Adrenal gland (tissue), 12 donors: Measurements from ENCODE around the gene SDSL. TPM values are rescaled to one million over a fixed set of nuclear protein-coding genes. Genes with fewer than 3 reads are reported as not detected.
A peak's percentile ranks its signal among the peaks of the same experiment; 100 is the strongest.

Source experiments
- DNase-seq, 7 donors: peaks; one replicate each; pipeline ENCODE4 v3.0.0-alpha.2; 2019 to 2020
- H3K27ac ChIP-seq, 5 donors: fragments of 200-600 bp; sonication (generic) in 4 of 5; 1 replicate in 3 of 5; 2 replicates in 2 of 5; pipeline versions ENCODE4 v1.5.1 to v1.8.0; 2016 to 2020; ENCODE audit warnings: mild to moderate bottlenecking in 1 of 5
- H3K27me3 ChIP-seq: fragments of 200-600 bp; 2 replicates; pipeline ENCODE4 v1.8.0; 2021
- H3K36me3 ChIP-seq, 2 donors: fragments of 200-600 bp; replicated peaks in 1 of 2; 1 replicate in 1 of 2; 2 replicates in 1 of 2; pipeline versions ENCODE4 v1.5.1 to v1.8.0; 2018 to 2022
- H3K4me1 ChIP-seq, 2 donors: fragments of 200-600 bp; replicated peaks in 1 of 2; 1 replicate in 1 of 2; 2 replicates in 1 of 2; pipeline versions ENCODE4 v1.5.1 to v1.8.0; 2018 to 2021
- H3K4me3 ChIP-seq, 4 donors: fragments of 200-600 bp; sonication (generic) in 3 of 4; one replicate each; pipeline ENCODE4 v1.5.1; 2016 to 2018
- H3K9me3 ChIP-seq, 3 donors: fragments of 200-600 bp; sonication (generic) in 1 of 3; replicated peaks in 1 of 3; 1 replicate in 2 of 3; 2 replicates in 1 of 3; pipeline versions ENCODE4 v1.5.1 to v1.8.0; 2016 to 2021
- CTCF ChIP-seq, 6 experiments: fragments of 450-650 bp in 4 of 6; fragments of 200-600 bp in 2 of 6; sonication (generic) in 1 of 6; IDR thresholded peaks; 1 replicate in 5 of 6; 2 replicates in 1 of 6; pipeline versions ENCODE4 v1.5.1 to v1.8.0; 2016 to 2021; ENCODE audit warnings: antibody characterized with exemption in 6 of 6, mild to moderate bottlenecking in 2 of 6, moderate library complexity in 1 of 6
- POLR2A ChIP-seq, 2 donors: fragments of 450-650 bp; IDR thresholded peaks; one replicate each; pipeline ENCODE4 v1.6.1; 2017; ENCODE audit warnings: antibody characterized with exemption in 2 of 2, mild to moderate bottlenecking in 2 of 2, moderate library complexity in 1 of 2
- WGBS, 4 donors: extraction: QIAGEN DNeasy Blood & Tissue Kit in 2 of 4; methylation state at CpG; one replicate each; pipeline versions ENCODE4 v1.1.5 to v1.1.7; 2013 to 2017; 5-methylcytosine and 5-hydroxymethylcytosine counted together
- intact Hi-C, 2 donors: fragments of 100-400 bp; cut with DNase I; formaldehyde crosslinking; loops; one replicate each; pipeline versions ENCODE4 v1.14.1 to v1.15.0; 2022 to 2023
- polyA plus RNA-seq, 3 donors: library from polyadenylated mRNA; stranded (reverse); fragments of 200-250 nt in 2 of 3; fragments of 350-450 nt in 1 of 3; fragmentation: Illumina TruSeq in 1 of 3; extraction: RNeasy Lipid Tissue Mini Kit (QIAGEN cat#74804) in 1 of 3; gene quantifications; one replicate each; pipeline ENCODE4 v1.2.3, GENCODE V29; 2013 to 2014
- total RNA-seq, 9 donors: library from RNA; depleted of rRNA in 4 of 9; stranded (reverse); fragments of >200 nt in 4 of 9; fragments of 120-200 nt in 1 of 9; fragmentation: NEBNext Ultra II Directional in 1 of 9; extraction: Animal tissue kit (Norgen Biotek cat#: 25700) in 1 of 9; gene quantifications; one replicate each; pipeline versions ENCODE4 v1.1.0 to v1.2.4, GENCODE V29; 2013 to 2023
- donor health status: healthy with polysubstance abuse.
- donor health status: Bipolar disorder and iron deficiency.
- donor health status: DM: yes; HTN: yes; CAD: no.
- donor health status: DM: no; HTN: no; CAD: no.
- donor health status: DM: no; HTN: no; CAD: no.
- donor health status: DM: yes; HTN: yes; CAD: no.

SDSL gene
- total and polyA plus RNA-seq, 12 donors: 11.6 to 111 (median 24.9) TPM

GRCh38 chr12:113464852-113465719, 42.9 kb downstream of the SDSL start:
- Histone ChIP-seq H3K36me3 (no peaks in the 10 kb centered on the region), H3K27me3 (peaks cover 83% of the 10 kb centered on the region), H3K27ac (no peak overlapping the region), H3K9me3 (no peaks in the 10 kb centered on the region), H3K4me1 (peaks cover 23 to 42% of the 10 kb centered on the region in 2 donors), H3K4me3 (peak overlapping the region in 1 of 4 donors; percentile 11)
- no peak for TF ChIP-seq POLR2A (IDR thresholded peaks at IDR 0.05)
- no peak for TF ChIP-seq CTCF (IDR thresholded peaks at IDR 0.05)
- intact Hi-C loops: loop anchor here (2.0 to 5.0 kb wide), 2 partner anchors 444 to 447 kb away; no protein-coding TSS in a partner anchor
- 0 to 2% (median 1%) methylated on average over 27 to 64 of the region's 64 CpGs for WGBS, 4 donors
- DNase-seq: no peak

GRCh38 chr12:113465808-113466453, 43.8 kb downstream of the SDSL start:
- DNase-seq: no peak
- H3K4me3 ChIP-seq: no peak overlapping the region
- no peaks in the 10 kb centered on the region for H3K36me3 ChIP-seq
- intact Hi-C loops: loop anchor here in 1 of 2 donors (2.0 kb wide), 1 partner anchor 443 kb away; no protein-coding TSS in a partner anchor
- H3K4me1 ChIP-seq: peaks cover 23 to 42% of the 10 kb centered on the region in 2 donors
- no peaks in the 10 kb centered on the region for H3K9me3 ChIP-seq
- WGBS, 4 donors: 2 to 5% (median 4%) methylated on average over 7 to 13 of the region's 13 CpGs
- peaks cover 91% of the 10 kb centered on the region for H3K27me3 ChIP-seq
- TF ChIP-seq CTCF (IDR thresholded peaks at IDR 0.05) (no peak), POLR2A (IDR thresholded peaks at IDR 0.05) (no peak)
- H3K27ac ChIP-seq: no peak overlapping the region

- DNase-seq: no peak
- Histone ChIP-seq H3K4me1 (peaks cover 23 to 42% of the 10 kb centered on the region in 2 donors), H3K27me3 (peaks cover 95% of the 10 kb centered on the region), H3K27ac (no peak overlapping the region), H3K4me3 (peak overlapping the region in 1 of 4 donors; percentile 42), H3K36me3 (no peaks in the 10 kb centered on the region), H3K9me3 (no peaks in the 10 kb centered on the region)
- intact Hi-C loops: no loop called here
- TF ChIP-seq CTCF (IDR thresholded peaks at IDR 0.05) (no peak), POLR2A (IDR thresholded peaks at IDR 0.05) (no peak)
- 5 to 9% (median 6%) methylated on average over 14 to 26 of the region's 26 CpGs for WGBS, 4 donors
Observed at GRCh38 chr12:113466454-113467141, 44.4 kb downstream of the SDSL start.

- Histone ChIP-seq H3K27me3 (peaks cover 96% of the 10 kb centered on the region), H3K4me3 (peak overlapping the region in 1 of 4 donors; percentile 42), H3K27ac (no peak overlapping the region), H3K4me1 (peaks cover 23 to 42% of the 10 kb centered on the region in 2 donors), H3K9me3 (no peaks in the 10 kb centered on the region), H3K36me3 (no peaks in the 10 kb centered on the region)
- intact Hi-C loops: no loop called here
- DNase-seq: no peak
- TF ChIP-seq CTCF (IDR thresholded peaks at IDR 0.05) (no peak), POLR2A (IDR thresholded peaks at IDR 0.05) (no peak)
- WGBS, 4 donors: 0 to 3% (median 1%) methylated on average over 9 to 31 of the region's 31 CpGs; no CpG with 5 or more reads in 1 of the 4 donors
Observed at GRCh38 chr12:113467142-113467501, 44.9 kb downstream of the SDSL start.
